KBM-7 (cell line): ENCODE measurements around the gene RANBP3.
"Not testable (repeated sequence)": the region's sequence is repeated elsewhere in the genome, so short reads cannot be mapped to it uniquely, and the experiment has no call there.

Experiments
- DNase-seq: peaks from one replicate; pipeline ENCODE4 v3.0.0-alpha.2; 2015
- in situ Hi-C: fragments of 300-500 bp; cut with MboI; formaldehyde crosslinking; loops from 2 replicates; pipeline ENCODE4 v1.14.3; 2020; ENCODE audit warnings: low sequenced_read_pairs, low pct_unique_long_range_greater_than_20kb, mixed read lengths

Gene RANBP3

DNA sequence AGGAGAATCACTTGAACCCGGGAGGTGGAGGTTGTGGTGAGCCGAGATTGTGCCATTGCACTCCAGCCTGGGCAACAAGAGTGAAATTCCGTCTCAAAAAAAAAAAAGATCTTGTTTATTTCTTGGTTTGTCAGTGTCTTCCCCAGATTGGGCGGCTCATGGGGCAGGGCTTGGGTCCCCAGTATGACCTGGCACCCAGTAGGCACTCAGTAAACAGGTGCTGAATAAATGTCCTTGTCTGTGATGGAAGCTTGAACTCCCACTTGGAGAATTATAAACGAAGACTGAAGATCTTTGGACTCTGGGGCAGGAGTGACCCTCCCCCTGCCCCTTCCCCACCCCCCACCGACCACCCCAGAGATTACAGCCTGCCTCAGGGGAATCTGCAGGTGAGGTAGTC is 97.7 kb downstream of the RANBP3 start:
- DNase-seq: no peak
- in situ Hi-C loops: no loop called here

- in situ Hi-C loops: no loop called here
- DNase-seq: no peak
Measured at GRCh38 chr19:5877882-5878281, 100.1 kb downstream of the RANBP3 start.

DNA sequence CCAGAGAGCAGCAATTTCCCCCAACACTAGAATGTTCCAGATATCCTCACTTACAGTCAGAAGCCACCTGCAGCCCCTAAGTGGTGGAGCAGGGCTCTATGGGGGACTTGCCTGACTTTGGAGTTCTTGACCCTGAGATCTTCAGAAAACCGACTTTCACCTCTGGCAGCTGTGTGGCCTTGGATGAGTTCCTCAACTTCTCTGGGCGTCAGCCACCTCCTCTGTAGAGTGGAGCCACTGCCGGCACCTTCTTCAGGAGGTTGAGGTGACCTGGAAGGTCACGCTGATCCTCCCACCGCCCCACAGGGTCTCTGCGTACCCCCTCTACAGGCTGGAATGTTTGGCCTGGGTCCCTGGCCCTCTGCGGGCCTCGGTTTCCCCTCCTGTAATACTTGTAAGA is 100.5 kb downstream of the RANBP3 start:
- in situ Hi-C loops: no loop called here

DNA sequence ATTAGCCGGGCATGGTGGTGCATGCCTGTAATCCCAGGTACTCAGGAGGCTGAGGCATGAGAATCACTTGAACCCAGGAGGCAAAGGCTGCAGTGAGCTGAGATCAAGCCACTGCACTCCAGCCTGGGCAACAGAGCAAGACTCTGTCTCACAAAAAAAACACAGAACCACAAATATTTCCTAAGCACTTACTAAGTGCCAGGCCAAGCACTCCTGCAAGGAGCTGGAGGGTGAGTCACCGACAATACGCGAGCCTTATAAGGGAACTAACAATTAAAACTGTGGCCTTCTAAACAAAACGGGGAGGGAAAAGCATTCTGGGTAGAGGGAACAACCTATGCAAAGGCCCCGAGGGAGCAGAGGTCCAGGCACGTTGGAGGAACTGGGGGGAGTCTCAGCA is 103.4 kb downstream of the RANBP3 start:
- in situ Hi-C loops: not testable (repeated sequence)

More for the DNA sequence above, 100.5 kb downstream of the RANBP3 start:
- no peak for DNase-seq

GRCh38 chr19:5873617-5874199 is 104.2 kb downstream of the RANBP3 start:
- DNase-seq: no peak
- in situ Hi-C loops: no loop called here

More for the DNA sequence above, 103.4 kb downstream of the RANBP3 start:
- not testable (repeated sequence) for DNase-seq

DNA sequence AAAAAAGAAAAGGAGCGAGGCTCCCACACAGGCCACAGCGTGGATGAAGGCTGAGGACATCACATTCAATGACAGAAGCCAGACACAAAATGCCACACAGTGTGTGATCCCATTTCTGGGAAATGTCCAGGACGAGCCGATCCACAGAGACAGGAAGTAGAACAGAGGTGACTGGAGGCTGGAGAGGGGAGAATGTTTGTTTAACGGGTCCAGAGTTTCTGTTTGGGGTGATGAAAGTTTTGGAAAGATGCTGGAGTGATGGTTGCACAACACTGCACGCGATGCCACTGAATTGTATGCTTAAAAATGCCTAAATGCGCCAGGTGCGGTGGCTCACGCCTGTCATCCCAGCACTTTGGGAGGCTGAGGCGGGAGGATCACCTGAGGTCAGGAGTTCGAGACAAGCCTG is 107.0 kb downstream of the RANBP3 start:
- DNase-seq: no peak
- in situ Hi-C loops: no loop called here

DNA sequence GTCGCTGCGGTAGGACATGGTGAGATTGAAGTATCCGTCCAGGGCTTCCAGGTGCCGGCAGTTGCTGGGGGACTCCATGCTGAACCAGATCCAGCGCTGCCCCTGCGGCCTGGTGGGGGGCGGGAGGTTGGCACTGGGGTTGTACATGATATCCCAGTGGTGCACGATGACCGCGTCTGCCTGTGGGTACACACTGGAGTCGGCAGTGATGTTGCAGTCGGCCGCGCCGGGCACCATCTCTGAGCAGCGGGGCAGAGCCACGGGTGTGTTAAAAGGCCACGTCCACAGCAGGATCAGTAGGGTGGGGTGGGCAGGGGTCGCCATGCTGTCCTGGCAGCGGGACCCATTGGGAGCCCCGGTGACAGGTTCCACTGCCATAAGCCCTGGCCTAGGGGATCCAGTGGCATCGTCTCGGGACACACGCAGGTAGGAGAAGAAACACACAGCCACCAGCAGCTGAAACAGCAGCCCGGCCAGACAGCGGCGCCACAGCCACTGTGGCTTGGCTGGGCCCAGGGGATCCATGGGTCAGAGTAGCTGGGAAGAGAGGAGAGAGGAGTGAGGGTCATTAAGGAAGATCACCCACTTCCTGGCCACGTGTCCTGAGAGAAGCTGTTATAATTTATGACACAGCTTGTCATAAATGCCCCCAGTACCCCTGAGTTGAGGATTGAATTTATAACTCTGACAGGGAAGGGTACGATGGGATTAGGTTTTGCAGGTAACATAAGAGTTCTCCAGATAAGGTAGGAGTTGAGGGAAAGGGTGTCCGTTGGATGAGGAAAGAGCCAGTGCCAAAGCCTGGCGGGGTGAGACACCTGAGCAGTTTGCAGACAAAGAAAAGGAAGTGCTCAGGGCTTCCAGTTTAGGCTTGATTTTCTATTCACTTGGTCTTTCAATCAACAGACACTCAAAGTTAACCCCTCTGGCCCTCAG is 110.5 kb downstream of the RANBP3 start:
- in situ Hi-C loops: no loop called here
- DNase-seq: no peak
